HCT116 (cell line): ENCODE results near the gene CRMP1. TPM values are rescaled to one million over a fixed set of nuclear protein-coding genes. Genes with fewer than 3 reads are reported as not detected.

Experiments used
- ATAC-seq: fragments of 200-7000 bp; cut with Tn5 transposase; 2 replicates; pipeline ENCODE4 v1.9.1; 2020; ENCODE audit warnings: mild to moderate bottlenecking, moderate library complexity
- Bru-seq: library from RNA; stranded (reverse); fragments of 400-500 nt; gene quantifications from one replicate; lab custom pipeline; 2021; lab: Mats Ljungman, UMichigan
- BruChase-seq, 2 experiments: library from RNA; stranded (reverse); fragments of 400-500 nt; gene quantifications; one replicate each; lab custom pipeline; 2021; lab: Mats Ljungman, UMichigan
- BruUV-seq: library from RNA; stranded (reverse); fragments of 400-500 nt; replicated peaks from 2 replicates; lab custom pipeline; 2021; lab: Mats Ljungman, UMichigan
- CTCF ChIA-PET: fragments of 300-600 bp; sonication (Branson Sonifier 250); formaldehyde crosslinking; loops from one replicate; lab custom pipeline; 2021; ENCODE audit warnings: antibody characterized with exemption; lab: Charles Lee
- POLR2A ChIA-PET: fragments of 300-600, 350-600 bp; sonication (Branson Sonifier 250); formaldehyde crosslinking; loops from one replicate; lab custom pipeline; 2021; ENCODE audit warnings: antibody characterized with exemption; lab: Charles Lee
- RAD21 ChIA-PET, 2 experiments: fragments of 300-600 bp; sonication (Branson Sonifier 250); formaldehyde crosslinking; loops; one replicate each; lab custom pipeline; 2023; ENCODE audit warnings: low total read pairs in 2 of 2; ENCODE audit not compliant: uncharacterized antibody in 2 of 2, unreplicated experiment in 2 of 2, low non-redundant PET in 1 of 2; lab: Charles Lee
- DNase-seq: peaks from one replicate; pipeline ENCODE4 v3.0.0-alpha.2; 2010; ENCODE audit warnings: low read depth, low spot score
- H2AFZ ChIP-seq: fragments of 200-600 bp; shearing (Covaris generic), sonication (generic); 2 replicates; pipeline ENCODE4 v1.6.1; 2017; ENCODE audit warnings: low read depth, mixed run types, mixed read lengths, antibody characterized with exemption, low read length; ENCODE audit not compliant: poor library complexity, severe bottlenecking
- H3K27ac ChIP-seq: 2 replicates; pipeline ENCODE4 v1.5.1; 2012; ENCODE audit warnings: low read depth, low read length
- H3K27me3 ChIP-seq: fragments of 200-600 bp; sonication (generic); 2 replicates; pipeline ENCODE4 v1.6.1; 2016; ENCODE audit warnings: mixed run types, low read length, mixed read lengths; ENCODE audit not compliant: insufficient read depth
- H3K36me3 ChIP-seq, 2 experiments: fragments of 200-500 bp in 1 of 2; fragments of 200-600 bp in 1 of 2; sonication (Bioruptor generic) in 1 of 2; sonication (generic) in 1 of 2; 2 replicates each; pipeline versions ENCODE4 v1.5.1 to v1.6.1; 2014 to 2016; ENCODE audit warnings: low read length in 2 of 2, inconsistent platforms in 1 of 2, mixed read lengths in 1 of 2, mixed run types in 1 of 2; ENCODE audit not compliant: insufficient read depth in 2 of 2, control insufficient read depth in 1 of 2
- H3K4me1 ChIP-seq, 2 experiments: fragments of 200-600 bp in 1 of 2; sonication (generic) in 1 of 2; 2 replicates each; pipeline versions ENCODE4 v1.5.1 to v1.6.1; 2012 to 2017; ENCODE audit warnings: low read length in 2 of 2, inconsistent platforms in 1 of 2, mild to moderate bottlenecking in 1 of 2, mixed read lengths in 1 of 2, mixed run types in 1 of 2, moderate library complexity in 1 of 2; ENCODE audit not compliant: insufficient read depth in 2 of 2, control insufficient read depth in 1 of 2
- H3K4me2 ChIP-seq: fragments of 200-600 bp; sonication (generic); 2 replicates; pipeline ENCODE4 v1.6.1; 2017; ENCODE audit warnings: mixed run types, low read length, mixed read lengths
- H3K4me3 ChIP-seq, 2 experiments: fragments of 200-600 bp in 1 of 2; sonication (generic) in 1 of 2; replicated peaks in 1 of 2; 2 replicates each; pipeline ENCODE4 v1.5.1; 2011 to 2016; ENCODE audit warnings: low read length in 2 of 2, control low read depth in 1 of 2, low read depth in 1 of 2, mild to moderate bottlenecking in 1 of 2, mixed read lengths in 1 of 2, mixed run types in 1 of 2
- H3K79me2 ChIP-seq: fragments of 200-600 bp; sonication (generic); 2 replicates; pipeline ENCODE4 v1.6.1; 2017; ENCODE audit warnings: mild to moderate bottlenecking, mixed run types, low read length, moderate library complexity, mixed read lengths; ENCODE audit not compliant: insufficient read depth
- H3K9ac ChIP-seq: fragments of 200-600 bp; sonication (generic); 2 replicates; pipeline ENCODE4 v1.6.1; 2016; ENCODE audit warnings: low read length, mixed read lengths
- H3K9me2 ChIP-seq: fragments of 200-600 bp; sonication (generic), shearing (Covaris generic); 2 replicates; pipeline ENCODE4 v1.6.1; 2017; ENCODE audit warnings: mixed run types, mild to moderate bottlenecking, moderate library complexity; ENCODE audit not compliant: insufficient read depth
- H3K9me3 ChIP-seq, 2 experiments: fragments of 200-500 bp in 1 of 2; fragments of 200-600 bp in 1 of 2; sonication (Bioruptor generic) in 1 of 2; sonication (generic) in 1 of 2; 2 replicates each; pipeline ENCODE4 v1.6.1; 2014 to 2017; ENCODE audit warnings: low read length in 2 of 2, mixed read lengths in 2 of 2, inconsistent platforms in 1 of 2, low read depth in 1 of 2, mild to moderate bottlenecking in 1 of 2, mixed run types in 1 of 2, moderate library complexity in 1 of 2; ENCODE audit not compliant: control insufficient read depth in 1 of 2, insufficient read depth in 1 of 2
- H4K20me1 ChIP-seq: fragments of 200-600 bp; sonication (generic), shearing (Covaris generic); 2 replicates; pipeline ENCODE4 v1.6.1; 2017; ENCODE audit warnings: mixed run types, mild to moderate bottlenecking, moderate library complexity; ENCODE audit not compliant: insufficient read depth
- CBX3 ChIP-seq: IDR thresholded peaks from 2 replicates; pipeline ENCODE4 v1.6.1; 2012; ENCODE audit warnings: low read depth
- CEBPB ChIP-seq: IDR thresholded peaks from 2 replicates; pipeline ENCODE4 v1.6.1; 2012; ENCODE audit warnings: low read depth
- CTCF ChIP-seq, 3 experiments: fragments of 200-600 bp in 1 of 3; sonication (generic) in 1 of 3; IDR thresholded peaks in 2 of 3; conservative IDR thresholded peaks in 1 of 3; 2 replicates each; pipeline ENCODE4 v1.5.1; 2012 to 2017; ENCODE audit warnings: low read depth in 2 of 3, low read length in 2 of 3, antibody characterized with exemption in 1 of 3, borderline replicate concordance in 1 of 3, control low read depth in 1 of 3, mild to moderate bottlenecking in 1 of 3, mixed read lengths in 1 of 3, mixed run types in 1 of 3, moderate library complexity in 1 of 3; ENCODE audit not compliant: insufficient read depth in 1 of 3
- ELF1 ChIP-seq: IDR thresholded peaks from 2 replicates; pipeline ENCODE4 v1.6.1; 2012; ENCODE audit warnings: low read depth, borderline replicate concordance
- MAX ChIP-seq: IDR thresholded peaks from 2 replicates; pipeline ENCODE4 v1.6.1; 2012
- POLR2A ChIP-seq: IDR thresholded peaks from 2 replicates; pipeline ENCODE4 v1.7.0; 2011; ENCODE audit warnings: borderline replicate concordance; ENCODE audit not compliant: insufficient read depth, insufficient read length; ENCODE audit errors: extremely low read depth
- REST ChIP-seq: IDR thresholded peaks from 2 replicates; pipeline ENCODE4 v1.6.1; 2012; ENCODE audit warnings: low read depth
- SRF ChIP-seq: IDR thresholded peaks from 2 replicates; pipeline ENCODE4 v1.6.1; 2012; ENCODE audit warnings: low read depth
- ZBTB33 ChIP-seq: IDR thresholded peaks from 2 replicates; pipeline ENCODE4 v1.6.1; 2011; ENCODE audit warnings: mild to moderate bottlenecking, low read length, moderate library complexity; ENCODE audit not compliant: insufficient replicate concordance; ENCODE audit errors: extremely low read depth
- intact Hi-C: fragments of 100-400 bp; cut with micrococcal nuclease; formaldehyde crosslinking; loops from 2 replicates; pipeline ENCODE4 v1.10.0; 2022
- long read RNA-seq: library from polyadenylated mRNA; unstranded; transcript quantifications from one replicate; pipeline ENCODE4 v2.0.0, GENCODE V29; 2021; ENCODE audit not compliant: unreplicated experiment
- polyA plus RNA-seq: library from polyadenylated mRNA; unstranded; fragments of >200 nt; gene quantifications from 2 replicates; pipeline ENCODE4 v1.2.1, GENCODE V29; 2012; ENCODE audit warnings: missing spikeins
- total RNA-seq: library from RNA; stranded (reverse); gene quantifications from one replicate; pipeline ENCODE4 v1.2.1, GENCODE V29; 2021; ENCODE audit not compliant: unreplicated experiment

CRMP1 gene
- total RNA-seq = not detected
- not detected in 2 replicates for polyA plus RNA-seq
- Bru-seq, nascent RNA = not detected
- BruChase-seq, experiment 1, labeled RNA remaining after a 6-hour chase = not detected
- percentile 3 among the genes with signal in this experiment for BruChase-seq, experiment 2, labeled RNA remaining after a 2-hour chase
- long read RNA-seq = 0 reads

- POLR2A ChIA-PET = no interaction called here
- CTCF ChIA-PET = no interaction called here
- Histone ChIP-seq H3K9me3 (no peaks in the 10 kb centered on the region), H3K9ac (no peak within 1 kb of the TSS)
- no peak for TF ChIP-seq CEBPB
- TF ChIP-seq, all 23 proteins: peak for 0
- Histone ChIP-seq H3K36me3 (no peaks in the 10 kb centered on the region), H3K27me3 (peaks cover 35% of the 10 kb centered on the region), H3K4me1 (no peaks in the 10 kb centered on the region), H3K4me3 (no peak within 1 kb of the TSS), H4K20me1 (no peaks in the 10 kb centered on the region), H3K9me2 (no peaks in the 10 kb centered on the region), H3K79me2 (no peaks in the 10 kb centered on the region), H3K4me2 (no peak within 1 kb of the TSS), H3K27ac (no peak within 1 kb of the TSS), H2AFZ (no peak within 1 kb of the TSS)
- ATAC-seq (no peak), DNase-seq (no peak)
- intact Hi-C loops = no loop called here
- RAD21 ChIA-PET = no interaction called here
- no TSS peak for BruUV-seq
Measured at GRCh38 chr4:5893004-5893580, at the start of gene CRMP1. CRMP1 (minus strand) TSS chr4:5893086; CDS start chr4:5892969, 117 bp downstream.

GRCh38 chr4:5941601-5942000 lies 48.7 kb upstream of the CRMP1 start:
- no peak overlapping the region for H2AFZ ChIP-seq
- H3K79me2 ChIP-seq = no peaks in the 10 kb centered on the region
- H3K4me2 ChIP-seq = no peak overlapping the region
- no peaks in the 10 kb centered on the region for H3K9me3 ChIP-seq
- H3K27ac ChIP-seq = no peak overlapping the region
- no peaks in the 10 kb centered on the region for H4K20me1 ChIP-seq
- intact Hi-C loops = no loop called here
- H3K4me1 ChIP-seq = peaks cover 2 to 7% of the 10 kb centered on the region in 2 experiments; a peak in 3 of 4 replicates
- CTCF ChIA-PET = no interaction called here
- H3K9me2 ChIP-seq = no peaks in the 10 kb centered on the region
- H3K4me3 ChIP-seq = no peak overlapping the region
- DNase-seq = no peak
- BruUV-seq = no TSS peak
- no peak for ATAC-seq
- POLR2A ChIA-PET = no interaction called here
- no peak overlapping the region for H3K9ac ChIP-seq
- peaks cover 10% of the 10 kb centered on the region; the same call in 1 of the 2 replicates for H3K27me3 ChIP-seq
- TF ChIP-seq MAX = no peak
- TF ChIP-seq CTCF (IDR thresholded peaks at IDR 0.05 in 2 of 3, conservative IDR thresholded peaks at IDR 0.05 in 1 of 3; ENCODE audit: borderline replicate concordance in 1 of 3, insufficient read depth in 1 of 3, low read depth in 2 of 3, low read length in 2 of 3) = no peak
- no peak for TF ChIP-seq POLR2A
- no peak for TF ChIP-seq ELF1
- no peak for TF ChIP-seq SRF
- TF ChIP-seq ZBTB33 = no peak
- no peak for TF ChIP-seq CBX3
- TF ChIP-seq REST = no peak
- no peaks in the 10 kb centered on the region for H3K36me3 ChIP-seq
- RAD21 ChIA-PET = no interaction called here
